HUDEP-2 (cell line): ENCODE measurements around the gene FTO.

Source experiments
- DNase-seq, 76 experiments: peaks; one replicate each; lab custom pipeline; 2025; ENCODE audit not compliant: unreplicated experiment in 76 of 76; lab: John Stamatoyannopoulos, UW

FTO gene

GRCh38 chr16:53922067-53922806 lies 218.3 kb downstream of the FTO start:
- DNase-seq = no peak

GRCh38 chr16:53922807-53923571 lies 219.0 kb downstream of the FTO start:
- DNase-seq = no peak

GRCh38 chr16:53924331-53925106 lies 220.6 kb downstream of the FTO start:
- DNase-seq = no peak

DNA sequence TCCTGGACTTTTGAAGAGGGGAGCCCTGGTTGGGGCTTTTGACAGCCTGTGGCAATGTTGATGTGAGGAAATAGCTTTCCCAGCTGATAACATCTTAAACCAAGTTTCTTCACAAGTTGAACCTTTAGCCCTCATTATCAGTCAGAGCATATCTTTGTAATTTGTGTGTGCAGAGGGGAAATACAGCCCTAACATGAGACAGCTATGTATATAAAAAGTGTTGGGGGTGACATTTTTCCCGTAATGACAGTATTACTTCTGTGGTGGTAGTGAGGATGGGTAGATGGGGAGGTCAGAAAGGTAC lies 221.1 kb downstream of the FTO start:
- no peak for DNase-seq

GRCh38 chr16:53925526-53925925 lies 221.6 kb downstream of the FTO start:
- no peak for DNase-seq

DNA sequence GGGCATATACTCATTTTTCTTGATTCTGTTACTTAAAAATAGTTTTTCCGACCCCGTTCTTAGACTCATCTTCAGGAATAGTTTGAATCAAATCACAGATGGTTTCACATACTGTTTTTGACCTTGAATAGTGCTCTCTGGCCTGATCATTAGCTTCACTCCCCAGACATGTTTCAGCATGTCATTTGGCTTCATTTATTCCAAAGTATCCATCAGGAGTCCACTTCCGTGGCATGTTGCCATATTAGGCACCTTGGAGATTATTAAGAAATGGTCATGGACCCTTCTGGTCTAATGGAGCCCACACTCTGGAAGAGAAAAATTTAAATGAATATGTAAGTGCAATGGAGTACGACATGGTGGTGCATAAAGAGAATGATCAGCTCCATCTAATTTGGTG lies 222.3 kb downstream of the FTO start:
- DNase-seq = no peak

- no peak for DNase-seq
These were observed 229.0 kb downstream of the FTO start for GRCh38 chr16:53932975-53933374.

GRCh38 chr16:53933407-53933806 lies 229.5 kb downstream of the FTO start:
- no peak for DNase-seq

GRCh38 chr16:53936052-53936451 lies 232.1 kb downstream of the FTO start:
- DNase-seq = no peak

- DNase-seq = no peak
These were observed 232.6 kb downstream of the FTO start for GRCh38 chr16:53936529-53936928.

DNA sequence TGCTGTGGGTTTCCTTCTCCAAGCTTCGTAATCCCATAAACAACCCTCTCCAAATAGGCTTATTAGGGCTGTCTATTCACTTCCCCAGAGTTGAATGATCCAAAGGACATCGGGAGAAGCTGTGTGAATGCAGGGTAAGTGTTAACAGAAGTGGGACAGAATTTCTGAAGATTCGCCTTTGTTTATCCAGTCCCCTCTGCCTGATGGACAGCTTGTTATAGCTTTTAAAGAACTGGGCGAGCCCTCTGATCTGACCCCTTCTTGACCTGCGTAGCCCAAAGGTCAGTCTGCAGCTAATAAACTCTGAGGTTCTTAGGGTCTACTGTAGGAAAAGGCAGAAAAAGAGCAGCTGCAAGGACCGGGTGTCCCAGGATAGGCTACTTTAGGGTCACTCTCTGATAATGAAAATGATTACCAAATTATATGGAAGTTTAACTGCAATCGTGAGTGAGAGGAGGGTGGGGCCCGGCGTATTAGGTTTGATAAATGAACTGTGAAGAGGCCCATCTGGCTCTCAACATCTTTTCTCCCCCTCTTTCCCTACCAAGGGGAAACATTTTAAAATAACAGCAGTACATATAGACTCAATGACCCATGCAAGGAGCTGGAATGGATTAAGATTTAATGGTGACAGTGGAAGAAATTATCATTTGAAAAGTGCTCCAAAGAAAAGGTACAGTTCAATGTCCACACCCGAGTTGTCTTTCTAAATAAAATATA lies 233.4 kb downstream of the FTO start:
- DNase-seq = no peak

GRCh38 chr16:53944025-53944424 lies 240.1 kb downstream of the FTO start:
- DNase-seq = no peak

- peak in 10 of 76 experiments; percentile 1 to 25 (median 14) for DNase-seq
These were observed 242.0 kb downstream of the FTO start for GRCh38 chr16:53945996-53946395.

DNA sequence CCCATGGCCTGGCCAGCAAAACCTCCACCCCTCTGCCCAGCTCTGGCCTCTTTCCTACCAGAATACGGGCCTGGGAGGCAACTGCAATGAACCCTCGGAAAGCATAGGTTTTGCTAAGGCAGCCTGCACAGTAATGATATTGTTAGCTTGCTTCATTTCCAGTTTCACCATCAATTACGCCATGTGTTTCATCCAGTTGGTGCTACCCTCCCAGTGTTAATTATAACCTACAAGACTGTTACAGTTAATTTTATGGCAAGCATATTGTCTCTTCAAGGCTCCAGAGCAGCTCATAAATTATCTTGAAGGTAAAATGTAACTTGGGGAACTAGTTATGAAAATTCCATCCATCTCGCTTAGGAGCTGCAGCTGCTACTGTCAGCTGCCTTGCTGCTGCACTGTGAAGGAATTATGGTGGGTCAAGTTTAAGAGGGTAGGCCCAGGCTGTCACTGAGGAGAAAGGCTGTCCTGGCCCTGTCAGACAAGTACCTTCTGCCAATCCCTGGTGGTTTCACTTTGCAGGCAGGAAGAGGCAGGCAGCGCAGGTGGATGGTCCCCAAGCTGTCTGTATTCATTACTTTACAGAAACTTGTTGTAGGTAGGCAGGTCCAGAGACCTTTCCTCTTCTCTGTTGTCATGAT lies 242.9 kb downstream of the FTO start:
- no peak for DNase-seq

DNA sequence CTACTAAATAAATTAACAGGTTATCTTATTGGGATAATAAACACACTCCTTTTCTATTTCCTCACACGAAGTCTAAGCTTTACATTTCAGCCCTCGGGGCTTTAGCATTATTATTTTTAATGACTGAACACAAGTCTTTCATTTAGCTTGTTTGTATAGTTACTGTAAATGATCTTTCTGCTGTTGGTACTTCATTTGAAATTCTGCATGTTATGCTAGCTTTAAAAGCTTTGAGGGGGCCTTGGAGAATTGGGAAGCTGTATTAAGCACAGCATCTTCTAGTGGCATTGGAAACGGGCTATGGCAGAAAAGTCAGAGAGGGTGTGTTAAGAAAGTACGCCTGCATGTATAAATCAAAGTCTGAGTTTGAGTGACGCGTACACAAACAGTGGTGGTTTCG lies 243.7 kb downstream of the FTO start:
- DNase-seq = no peak

GRCh38 chr16:53948326-53948725 lies 244.4 kb downstream of the FTO start:
- DNase-seq = no peak

DNA sequence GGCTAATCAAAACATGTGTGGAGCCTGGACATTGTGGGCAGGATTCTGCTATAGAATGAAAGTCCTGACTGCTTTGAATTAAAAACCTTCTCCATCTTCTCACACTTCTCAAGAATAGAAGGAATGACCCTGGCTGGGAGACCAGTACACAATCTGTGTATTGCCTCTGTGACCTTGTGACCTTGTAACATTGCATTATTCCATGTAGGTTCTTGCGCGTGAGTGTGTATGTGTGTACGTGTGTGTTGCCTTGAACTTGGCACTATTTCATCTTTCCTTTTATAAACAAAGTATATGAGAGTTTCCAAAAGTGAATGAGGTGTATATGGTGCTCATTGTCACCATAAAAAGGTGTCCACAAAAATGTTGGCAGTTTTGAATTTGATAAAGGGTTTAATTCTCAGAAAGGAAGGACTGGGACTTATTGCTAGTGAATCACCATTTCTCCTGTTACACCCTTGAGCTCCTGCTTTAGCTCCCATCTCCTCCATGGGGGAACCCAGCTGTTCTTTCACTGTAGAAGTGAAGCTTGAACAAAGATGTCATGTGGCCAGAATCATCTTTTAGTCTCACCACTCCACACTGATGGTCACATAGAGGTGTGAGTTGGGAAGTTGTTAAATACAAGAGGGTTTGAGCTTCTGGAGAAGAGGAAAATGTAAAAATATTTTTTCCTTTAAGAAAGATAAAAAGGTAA lies 244.9 kb downstream of the FTO start:
- no peak for DNase-seq

DNA sequence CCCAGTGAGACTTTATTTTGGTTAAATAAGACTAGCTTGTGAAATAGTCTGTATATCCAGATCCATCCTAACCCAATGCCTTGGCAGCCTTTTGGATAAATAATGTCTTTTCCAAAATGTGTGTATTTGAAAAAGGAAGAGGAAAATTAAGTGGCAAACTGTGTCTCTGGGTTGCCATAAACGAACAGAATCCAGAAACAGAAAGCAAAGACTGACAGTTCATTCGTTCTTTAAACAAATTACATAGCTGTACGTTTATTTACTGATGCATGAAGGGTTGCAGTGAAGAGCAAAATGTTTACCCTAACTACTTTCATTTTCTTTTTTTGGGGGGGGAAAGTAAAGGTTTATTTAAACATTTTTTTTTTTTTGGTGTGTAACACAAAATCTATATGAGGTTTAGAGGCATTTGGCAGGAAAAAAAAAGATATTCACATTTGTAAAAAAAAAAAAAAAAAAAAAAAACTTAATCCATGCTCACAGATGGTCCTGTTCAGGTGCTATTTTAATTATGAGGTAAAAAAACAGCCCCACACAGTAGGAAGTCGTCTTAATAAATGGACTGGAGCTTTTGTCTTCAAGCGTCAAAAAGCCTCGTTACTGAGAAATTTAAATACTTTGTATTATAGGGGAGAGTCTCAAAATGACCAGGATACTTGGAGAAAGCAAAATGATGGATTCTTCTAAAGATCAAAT lies 245.9 kb downstream of the FTO start:
- no peak for DNase-seq

- DNase-seq = no peak
These were observed 246.7 kb downstream of the FTO start for GRCh38 chr16:53950677-53951076.
